ENCODE data around the gene ABHD15.
A peak's percentile ranks its signal among the peaks of the same experiment; 100 is the strongest.
"Not testable (repeated sequence)": the region's sequence is repeated elsewhere in the genome, so short reads cannot be mapped to it uniquely, and the experiment has no call there.

ABHD15 gene

GRCh38 chr17:29571883-29572681 lies 5.2 kb upstream of the ABHD15 start:
- peak in 2 of 56 donors; percentile 40 to 51 for DNase-seq

- no peak for DNase-seq
Observed at GRCh38 chr17:29571486-29571882, 4.6 kb upstream of the ABHD15 start.

- no peak for DNase-seq
Observed at GRCh38 chr17:29570521-29570920, 3.7 kb upstream of the ABHD15 start.

GRCh38 chr17:29569245-29569950 lies 2.6 kb upstream of the ABHD15 start:
- DNase-seq, result no peak

- peak in 48 of 56 donors; percentile 42 to 90 (median 70) for DNase-seq
Observed at GRCh38 chr17:29568331-29569244, 1.8 kb upstream of the ABHD15 start, which contains the start of gene TP53I13. Gene TP53I13, plus strand, starts transcription at chr17:29568701. Its CDS starts 58 bp downstream, at chr17:29568759.

GRCh38 chr17:29567554-29568330 lies 905 bp upstream of the ABHD15 start:
- peak in 11 of 56 donors; percentile 30 to 72 (median 48) for DNase-seq

- DNase-seq, result no peak
Observed at GRCh38 chr17:29567304-29567553, 392 bp upstream of the ABHD15 start.

- DNase-seq, result no peak
Observed at GRCh38 chr17:29565643-29566472, 979 bp downstream of the ABHD15 start.

- DNase-seq, result no peak
Observed at GRCh38 chr17:29563816-29564215, 3.0 kb downstream of the ABHD15 start.

- no peak for DNase-seq
Observed at GRCh38 chr17:29562615-29563014, 4.2 kb downstream of the ABHD15 start.

GRCh38 chr17:29561554-29562517 lies 5.0 kb downstream of the ABHD15 start:
- DNase-seq, result peak in 1 of 56 donors; percentile 10

GRCh38 chr17:29560316-29560715 lies 6.5 kb downstream of the ABHD15 start:
- DNase-seq, result no peak

- no peak for DNase-seq
Observed at GRCh38 chr17:29559640-29560039, 7.2 kb downstream of the ABHD15 start.

- not testable (repeated sequence) for DNase-seq
Observed at GRCh38 chr17:29558139-29558538, 8.7 kb downstream of the ABHD15 start.

- DNase-seq, result no peak
Observed at GRCh38 chr17:29557739-29558116, 9.1 kb downstream of the ABHD15 start.

GRCh38 chr17:29557085-29557738 lies 9.6 kb downstream of the ABHD15 start:
- DNase-seq, result no peak

GRCh38 chr17:29555840-29556239 lies 11.0 kb downstream of the ABHD15 start:
- DNase-seq, result no peak

Data from nucleus accumbens (tissue), 56 donors.